Right lobe of liver (tissue), 6 donors: ENCODE measurements around the gene RFX8. TPM values are rescaled to one million over a fixed set of nuclear protein-coding genes. Genes with fewer than 3 reads are reported as not detected.

Experiments used
- ATAC-seq, 4 donors: fragments of 200-7000 bp; cut with Tn5 transposase; one replicate each; pipeline ENCODE4 v1.9.1; 2020; ENCODE audit warnings: mild to moderate bottlenecking in 4 of 4, moderate library complexity in 4 of 4
- DNase-seq, 3 donors: peaks; one replicate each; pipeline ENCODE4 v3.0.0-alpha.2; 2020
- H3K27ac ChIP-seq, 3 donors: fragments of 200-600 bp; one replicate each; pipeline ENCODE4 v1.8.0; 2022
- H3K27me3 ChIP-seq, 2 donors: fragments of 200-600 bp; one replicate each; pipeline ENCODE4 v1.8.0; 2022
- H3K36me3 ChIP-seq, 4 donors: fragments of 200-600 bp; sonication (generic) in 1 of 4; one replicate each; pipeline versions ENCODE4 v1.5.1 to v1.8.0; 2017 to 2022; ENCODE audit warnings: control low read depth in 1 of 4
- H3K4me1 ChIP-seq, 4 donors: fragments of 200-600 bp; sonication (generic) in 1 of 4; one replicate each; pipeline versions ENCODE4 v1.5.1 to v1.8.0; 2017 to 2022; ENCODE audit warnings: control low read depth in 1 of 4
- H3K4me3 ChIP-seq, 3 donors: fragments of 200-600 bp; one replicate each; pipeline ENCODE4 v1.8.0; 2022
- H3K9me3 ChIP-seq, 4 donors: fragments of 200-600 bp; sonication (generic) in 1 of 4; one replicate each; pipeline versions ENCODE4 v1.5.1 to v1.8.0; 2017 to 2022; ENCODE audit warnings: control low read depth in 1 of 4
- POLR2A ChIP-seq: fragments of 450-650 bp; IDR thresholded peaks from one replicate; pipeline ENCODE4 v1.6.1; 2017; ENCODE audit warnings: antibody characterized with exemption, mild to moderate bottlenecking
- WGBS: methylation state at CpG from one replicate; pipeline ENCODE4 v1.1.6; 2018; ENCODE audit warnings: low coverage, low lambda C conversion rate; ENCODE audit not compliant: insufficient coverage; ENCODE audit errors: missing lambda C conversion rate; 5-methylcytosine and 5-hydroxymethylcytosine counted together
- intact Hi-C, 2 donors: fragments of 100-400 bp; cut with DNase I; formaldehyde crosslinking; loops; one replicate each; pipeline versions ENCODE4 v1.11.2 to v1.14.1; 2022
- total RNA-seq, 6 experiments: library from RNA; depleted of rRNA in 2 of 6; stranded (reverse); fragments of >200 nt in 2 of 6; fragmentation: NEBNext Ultra II Directional in 3 of 6; extraction: Animal tissue kit (Norgen Biotek cat#: 25700) in 3 of 6; gene quantifications; one replicate each; pipeline versions ENCODE4 v1.1.0 to v1.2.4, GENCODE V29; 2016 to 2023
- TF ChIP-seq, protein P1 (sequence below), 4 donors: fragments of 200-600 bp in 3 of 4; fragments of 450-650 bp in 1 of 4; IDR thresholded peaks; one replicate each; pipeline versions ENCODE4 v1.5.1 to v1.8.0; 2016 to 2022; ENCODE audit warnings: antibody characterized with exemption in 4 of 4, mild to moderate bottlenecking in 2 of 4
- donor health status: DM: no; HTN: yes; CAD: no.
- donor health status: DM: no; HTN: no; CAD: no.
- donor health status: DM: no; HTN: no; CAD: no.
- donor health status: DM: no; HTN: yes; CAD: no.
- donor health status: DM: no; HTN: yes; CAD: no.

The RFX8 gene
- total RNA-seq, 6 experiments from 2014 or later: not detected

DNA sequence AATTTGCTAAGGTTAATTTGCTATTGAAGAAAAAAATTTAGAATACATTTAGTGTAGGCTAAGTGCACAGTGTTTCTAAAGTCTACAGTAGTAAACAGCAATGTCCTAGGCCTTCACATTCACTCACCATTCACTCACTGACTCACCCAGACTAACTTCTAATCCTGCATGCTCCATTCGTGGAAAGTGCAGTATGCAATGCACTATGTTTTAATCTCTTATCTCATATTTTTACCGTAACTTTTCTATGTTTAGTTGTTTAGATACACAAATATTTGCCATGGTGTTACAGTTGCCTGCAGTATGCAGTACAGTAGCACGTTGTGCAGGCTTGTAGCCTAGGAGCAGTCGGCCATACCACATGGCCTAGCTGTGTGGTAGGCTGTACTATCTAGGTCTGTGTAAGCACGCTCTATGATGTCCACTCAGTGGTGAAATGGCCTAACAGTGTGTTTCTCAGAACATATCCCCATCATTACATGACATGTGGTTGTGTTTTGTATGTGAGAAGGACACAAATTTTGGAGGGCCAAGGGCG is 18.1 kb upstream of the RFX8 start:
- DNase-seq (no peak), ATAC-seq (no peak)
- Histone ChIP-seq H3K4me1 (no peaks in the 10 kb centered on the region), H3K36me3 (no peaks in the 10 kb centered on the region), H3K27me3 (no peaks in the 10 kb centered on the region), H3K9me3 (no peaks in the 10 kb centered on the region), H3K27ac (no peak overlapping the region), H3K4me3 (no peak overlapping the region)
- 84% methylated on average over 5 of the region's 6 CpGs for WGBS
- intact Hi-C loops: no loop called here
- TF ChIP-seq, protein P1, sequence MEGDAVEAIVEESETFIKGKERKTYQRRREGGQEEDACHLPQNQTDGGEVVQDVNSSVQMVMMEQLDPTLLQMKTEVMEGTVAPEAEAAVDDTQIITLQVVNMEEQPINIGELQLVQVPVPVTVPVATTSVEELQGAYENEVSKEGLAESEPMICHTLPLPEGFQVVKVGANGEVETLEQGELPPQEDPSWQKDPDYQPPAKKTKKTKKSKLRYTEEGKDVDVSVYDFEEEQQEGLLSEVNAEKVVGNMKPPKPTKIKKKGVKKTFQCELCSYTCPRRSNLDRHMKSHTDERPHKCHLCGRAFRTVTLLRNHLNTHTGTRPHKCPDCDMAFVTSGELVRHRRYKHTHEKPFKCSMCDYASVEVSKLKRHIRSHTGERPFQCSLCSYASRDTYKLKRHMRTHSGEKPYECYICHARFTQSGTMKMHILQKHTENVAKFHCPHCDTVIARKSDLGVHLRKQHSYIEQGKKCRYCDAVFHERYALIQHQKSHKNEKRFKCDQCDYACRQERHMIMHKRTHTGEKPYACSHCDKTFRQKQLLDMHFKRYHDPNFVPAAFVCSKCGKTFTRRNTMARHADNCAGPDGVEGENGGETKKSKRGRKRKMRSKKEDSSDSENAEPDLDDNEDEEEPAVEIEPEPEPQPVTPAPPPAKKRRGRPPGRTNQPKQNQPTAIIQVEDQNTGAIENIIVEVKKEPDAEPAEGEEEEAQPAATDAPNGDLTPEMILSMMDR (IDR thresholded peaks at IDR 0.05): no peak
- TF ChIP-seq POLR2A: no peak

DNA sequence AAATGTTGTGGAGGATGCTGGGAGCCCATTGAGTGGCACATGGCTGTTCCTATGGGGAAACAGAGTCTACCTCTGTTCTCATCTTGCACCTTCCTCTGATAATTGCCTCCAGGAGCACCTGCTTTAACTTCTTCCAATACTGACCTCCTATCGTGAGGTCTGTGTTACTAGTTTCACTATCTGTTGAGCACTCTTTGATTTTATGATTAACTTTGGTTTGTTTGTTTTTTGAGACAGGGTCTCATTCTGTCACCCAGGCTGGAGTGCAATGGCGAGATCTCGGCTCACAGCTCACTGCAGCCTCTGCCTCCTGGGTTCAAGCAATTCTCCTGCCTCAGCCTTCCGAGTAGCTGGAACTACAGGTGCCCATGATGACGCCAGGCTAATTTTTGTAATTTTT is 12.1 kb upstream of the RFX8 start:
- no peak for TF ChIP-seq POLR2A
- TF ChIP-seq, protein P1 (IDR thresholded peaks at IDR 0.05): no peak
- ATAC-seq (peak in 2 of 4 donors; percentile 55 to 60), DNase-seq (no peak)
- no peaks in the 10 kb centered on the region for H3K4me1 ChIP-seq
- H3K36me3 ChIP-seq: no peaks in the 10 kb centered on the region
- H3K27ac ChIP-seq: no peak overlapping the region
- no peak overlapping the region for H3K4me3 ChIP-seq
- 15% methylated on average over 4 of the region's 5 CpGs for WGBS
- no peaks in the 10 kb centered on the region for H3K9me3 ChIP-seq
- intact Hi-C loops: no loop called here
- no peaks in the 10 kb centered on the region for H3K27me3 ChIP-seq

DNA sequence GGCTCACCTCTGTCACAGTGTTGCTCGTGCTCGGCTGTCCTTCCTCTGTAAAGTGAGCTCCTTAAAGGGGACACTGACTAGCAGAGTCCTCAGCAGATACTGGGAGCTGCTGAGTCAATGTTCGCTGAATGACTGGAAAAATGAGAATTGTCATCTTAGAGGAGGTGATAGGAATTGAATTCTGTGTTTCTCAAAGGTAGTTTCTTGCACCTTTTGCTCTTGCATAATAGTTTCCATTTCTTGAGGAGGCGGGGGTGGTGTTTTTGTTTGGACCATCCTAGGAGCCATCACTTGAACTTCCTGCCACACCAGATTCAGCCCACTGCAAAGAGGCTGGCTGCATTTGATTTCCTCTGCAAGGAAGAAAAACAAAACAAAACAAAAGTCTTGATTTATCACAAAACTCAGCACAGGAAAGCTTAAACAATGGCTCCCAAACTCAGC is 11.4 kb upstream of the RFX8 start:
- intact Hi-C loops: no loop called here
- ATAC-seq: peak; percentile 25 to 63 (median 50)
- DNase-seq: no peak
- Histone ChIP-seq H3K4me3 (no peak overlapping the region), H3K4me1 (no peaks in the 10 kb centered on the region), H3K9me3 (no peaks in the 10 kb centered on the region), H3K27ac (no peak overlapping the region), H3K27me3 (no peaks in the 10 kb centered on the region), H3K36me3 (no peaks in the 10 kb centered on the region)
- TF ChIP-seq POLR2A: no peak
- TF ChIP-seq, protein P1 (IDR thresholded peaks at IDR 0.05): no peak
- WGBS: 53% methylated on average over 2 of the region's 4 CpGs

DNA sequence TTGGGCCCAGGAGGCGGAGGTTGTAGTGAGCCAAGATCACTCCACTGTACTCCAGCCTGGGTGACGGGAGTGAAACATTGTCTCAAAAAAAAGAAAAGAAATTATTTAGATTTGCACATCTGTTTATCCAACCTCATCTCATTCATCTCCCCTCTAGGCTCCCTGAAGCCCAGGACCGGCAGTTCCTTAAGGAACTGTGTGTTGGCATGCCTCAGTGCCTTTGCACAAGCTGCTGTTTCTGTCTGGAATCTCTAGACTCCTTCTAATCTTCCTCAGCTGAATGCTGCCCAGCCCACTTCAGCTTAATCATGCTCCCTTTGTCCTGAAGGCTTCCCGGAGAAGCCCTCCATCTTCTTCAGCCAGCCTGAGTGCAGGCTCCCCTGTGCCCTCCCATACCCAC is 10.9 kb upstream of the RFX8 start:
- Histone ChIP-seq H3K9me3 (no peaks in the 10 kb centered on the region), H3K27me3 (no peaks in the 10 kb centered on the region), H3K36me3 (no peaks in the 10 kb centered on the region), H3K4me3 (no peak overlapping the region), H3K27ac (no peak overlapping the region), H3K4me1 (no peaks in the 10 kb centered on the region)
- 83% methylated on average over 2 of the region's 4 CpGs for WGBS
- no peak for ATAC-seq
- intact Hi-C loops: no loop called here
- TF ChIP-seq, protein P1 (IDR thresholded peaks at IDR 0.05): no peak
- TF ChIP-seq POLR2A: no peak
- no peak for DNase-seq

DNA sequence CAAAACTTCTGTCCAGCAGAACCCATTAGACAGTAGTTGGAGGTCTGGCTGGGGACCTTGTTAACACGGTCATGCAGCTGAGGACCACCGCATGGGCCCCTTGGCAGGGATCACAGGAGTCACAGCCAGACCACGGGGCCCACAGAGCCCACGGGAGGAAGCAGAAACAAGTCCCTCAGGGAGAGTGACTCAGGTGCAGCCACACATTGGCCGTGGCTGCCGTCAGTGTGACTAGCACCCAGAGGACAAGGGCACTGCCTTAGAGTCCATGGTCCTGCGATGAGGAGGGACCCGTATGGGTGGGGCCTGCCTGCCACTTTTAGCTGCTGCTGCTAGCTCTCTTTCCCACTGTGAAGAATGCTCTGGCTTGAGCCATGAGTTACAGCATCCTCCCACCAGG is 5.9 kb upstream of the RFX8 start:
- ATAC-seq: peak in 1 of 4 donors; percentile 10
- no peak overlapping the region for H3K27ac ChIP-seq
- TF ChIP-seq, protein P1 (IDR thresholded peaks at IDR 0.05): no peak
- TF ChIP-seq POLR2A: no peak
- no peaks in the 10 kb centered on the region for H3K9me3 ChIP-seq
- no peaks in the 10 kb centered on the region for H3K27me3 ChIP-seq
- H3K36me3 ChIP-seq: no peaks in the 10 kb centered on the region
- DNase-seq: no peak
- no CpG with 5 or more reads among the region's 8 CpGs for WGBS
- no peaks in the 10 kb centered on the region for H3K4me1 ChIP-seq
- no peak overlapping the region for H3K4me3 ChIP-seq
- intact Hi-C loops: no loop called here
